Measurements from ENCODE around the gene CCDC54.

DNA sequence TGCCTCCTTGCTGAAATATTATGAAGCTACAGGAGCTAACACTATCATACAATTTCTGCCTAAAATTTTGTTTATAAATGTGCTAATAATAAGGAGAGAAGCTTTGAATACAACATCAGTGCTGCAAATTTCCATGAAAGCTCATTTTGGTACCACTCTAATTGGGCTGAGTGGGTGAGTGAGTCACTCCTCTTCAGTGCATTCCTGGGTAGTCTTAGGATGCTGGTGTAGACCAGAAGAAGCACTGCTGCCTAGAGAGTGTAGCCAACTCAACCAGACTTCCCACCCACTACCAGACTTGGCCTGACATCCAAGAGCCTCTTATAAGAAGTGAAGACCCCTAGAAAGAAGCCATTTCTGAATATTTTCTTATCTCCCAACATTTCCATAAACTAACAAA lies 32.5 kb upstream of the CCDC54 start:
- TF ChIP-seq, protein P1, sequence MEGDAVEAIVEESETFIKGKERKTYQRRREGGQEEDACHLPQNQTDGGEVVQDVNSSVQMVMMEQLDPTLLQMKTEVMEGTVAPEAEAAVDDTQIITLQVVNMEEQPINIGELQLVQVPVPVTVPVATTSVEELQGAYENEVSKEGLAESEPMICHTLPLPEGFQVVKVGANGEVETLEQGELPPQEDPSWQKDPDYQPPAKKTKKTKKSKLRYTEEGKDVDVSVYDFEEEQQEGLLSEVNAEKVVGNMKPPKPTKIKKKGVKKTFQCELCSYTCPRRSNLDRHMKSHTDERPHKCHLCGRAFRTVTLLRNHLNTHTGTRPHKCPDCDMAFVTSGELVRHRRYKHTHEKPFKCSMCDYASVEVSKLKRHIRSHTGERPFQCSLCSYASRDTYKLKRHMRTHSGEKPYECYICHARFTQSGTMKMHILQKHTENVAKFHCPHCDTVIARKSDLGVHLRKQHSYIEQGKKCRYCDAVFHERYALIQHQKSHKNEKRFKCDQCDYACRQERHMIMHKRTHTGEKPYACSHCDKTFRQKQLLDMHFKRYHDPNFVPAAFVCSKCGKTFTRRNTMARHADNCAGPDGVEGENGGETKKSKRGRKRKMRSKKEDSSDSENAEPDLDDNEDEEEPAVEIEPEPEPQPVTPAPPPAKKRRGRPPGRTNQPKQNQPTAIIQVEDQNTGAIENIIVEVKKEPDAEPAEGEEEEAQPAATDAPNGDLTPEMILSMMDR (IDR thresholded peaks at IDR 0.05; ENCODE audit: low read length) = no peak
- no peak for TF ChIP-seq EZH2 (IDR thresholded peaks at IDR 0.05; ENCODE audit: borderline replicate concordance, low read length)

Measured in OCI-LY1 (cell line).